Right lobe of liver (tissue), 6 donors: ENCODE data around the gene BASP1. TPM values are rescaled to one million over a fixed set of nuclear protein-coding genes. Genes with fewer than 3 reads are reported as not detected.
A peak's percentile ranks its signal among the peaks of the same experiment; 100 is the strongest.
"Not testable (repeated sequence)": the region's sequence is repeated elsewhere in the genome, so short reads cannot be mapped to it uniquely, and the experiment has no call there.

ENCODE experiments used
- ATAC-seq, 4 donors: fragments of 200-7000 bp; cut with Tn5 transposase; one replicate each; pipeline ENCODE4 v1.9.1; 2020; ENCODE audit warnings: mild to moderate bottlenecking in 4 of 4, moderate library complexity in 4 of 4
- DNase-seq, 3 donors: peaks; one replicate each; pipeline ENCODE4 v3.0.0-alpha.2; 2020
- H3K27ac ChIP-seq, 3 donors: fragments of 200-600 bp; one replicate each; pipeline ENCODE4 v1.8.0; 2022
- H3K27me3 ChIP-seq, 2 donors: fragments of 200-600 bp; one replicate each; pipeline ENCODE4 v1.8.0; 2022
- H3K36me3 ChIP-seq, 4 donors: fragments of 200-600 bp; sonication (generic) in 1 of 4; one replicate each; pipeline versions ENCODE4 v1.5.1 to v1.8.0; 2017 to 2022; ENCODE audit warnings: control low read depth in 1 of 4
- H3K4me1 ChIP-seq, 4 donors: fragments of 200-600 bp; sonication (generic) in 1 of 4; one replicate each; pipeline versions ENCODE4 v1.5.1 to v1.8.0; 2017 to 2022; ENCODE audit warnings: control low read depth in 1 of 4
- H3K4me3 ChIP-seq, 3 donors: fragments of 200-600 bp; one replicate each; pipeline ENCODE4 v1.8.0; 2022
- H3K9me3 ChIP-seq, 4 donors: fragments of 200-600 bp; sonication (generic) in 1 of 4; one replicate each; pipeline versions ENCODE4 v1.5.1 to v1.8.0; 2017 to 2022; ENCODE audit warnings: control low read depth in 1 of 4
- POLR2A ChIP-seq: fragments of 450-650 bp; IDR thresholded peaks from one replicate; pipeline ENCODE4 v1.6.1; 2017; ENCODE audit warnings: antibody characterized with exemption, mild to moderate bottlenecking
- WGBS: methylation state at CpG from one replicate; pipeline ENCODE4 v1.1.6; 2018; ENCODE audit warnings: low coverage, low lambda C conversion rate; ENCODE audit not compliant: insufficient coverage; ENCODE audit errors: missing lambda C conversion rate; 5-methylcytosine and 5-hydroxymethylcytosine counted together
- intact Hi-C, 2 donors: fragments of 100-400 bp; cut with DNase I; formaldehyde crosslinking; loops; one replicate each; pipeline versions ENCODE4 v1.11.2 to v1.14.1; 2022
- total RNA-seq, 6 experiments: library from RNA; depleted of rRNA in 2 of 6; stranded (reverse); fragments of >200 nt in 2 of 6; fragmentation: NEBNext Ultra II Directional in 3 of 6; extraction: Animal tissue kit (Norgen Biotek cat#: 25700) in 3 of 6; gene quantifications; one replicate each; pipeline versions ENCODE4 v1.1.0 to v1.2.4, GENCODE V29; 2016 to 2023
- TF ChIP-seq, protein P1 (sequence below), 4 donors: fragments of 200-600 bp in 3 of 4; fragments of 450-650 bp in 1 of 4; IDR thresholded peaks; one replicate each; pipeline versions ENCODE4 v1.5.1 to v1.8.0; 2016 to 2022; ENCODE audit warnings: antibody characterized with exemption in 4 of 4, mild to moderate bottlenecking in 2 of 4
- donor health status: DM: no; HTN: yes; CAD: no.
- donor health status: DM: no; HTN: no; CAD: no.
- donor health status: DM: no; HTN: no; CAD: no.
- donor health status: DM: no; HTN: yes; CAD: no.
- donor health status: DM: no; HTN: yes; CAD: no.

Gene BASP1
- total RNA-seq, 6 experiments from 2014 or later, result 2.6 to 11.2 (median 4.7) TPM

DNA sequence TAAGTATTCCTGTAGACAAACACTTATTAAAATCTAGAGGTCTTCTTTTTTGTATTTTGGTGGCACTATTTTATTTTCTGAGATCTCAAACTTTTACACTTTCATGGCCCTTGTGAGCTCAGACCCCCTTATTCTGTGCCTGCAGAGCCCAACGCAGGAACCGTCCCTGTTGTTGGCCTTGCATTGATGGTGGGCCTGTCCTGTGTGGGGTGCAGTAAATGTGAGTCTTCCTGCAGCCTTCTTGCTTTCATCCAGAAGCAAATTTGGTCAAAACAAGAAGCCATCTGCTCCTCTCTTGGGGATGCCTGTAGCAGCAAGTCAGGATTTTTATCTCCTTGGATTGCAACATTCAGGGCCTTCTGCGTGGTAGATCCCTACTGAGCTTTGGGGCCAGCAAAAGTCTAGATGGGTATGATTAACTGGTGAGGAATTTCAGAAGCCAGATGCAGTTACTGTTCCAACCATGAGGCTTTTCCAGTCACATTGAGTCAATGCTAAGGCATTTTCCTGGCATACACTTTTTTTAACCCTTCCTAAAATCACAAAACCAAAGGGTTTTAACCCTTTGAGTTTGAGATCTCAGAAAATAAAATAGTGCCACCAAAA is 31.7 kb downstream of the BASP1 start:
- H3K27ac ChIP-seq, result no peak overlapping the region
- WGBS, result 58% methylated on average over 2 of the region's 3 CpGs

DNA sequence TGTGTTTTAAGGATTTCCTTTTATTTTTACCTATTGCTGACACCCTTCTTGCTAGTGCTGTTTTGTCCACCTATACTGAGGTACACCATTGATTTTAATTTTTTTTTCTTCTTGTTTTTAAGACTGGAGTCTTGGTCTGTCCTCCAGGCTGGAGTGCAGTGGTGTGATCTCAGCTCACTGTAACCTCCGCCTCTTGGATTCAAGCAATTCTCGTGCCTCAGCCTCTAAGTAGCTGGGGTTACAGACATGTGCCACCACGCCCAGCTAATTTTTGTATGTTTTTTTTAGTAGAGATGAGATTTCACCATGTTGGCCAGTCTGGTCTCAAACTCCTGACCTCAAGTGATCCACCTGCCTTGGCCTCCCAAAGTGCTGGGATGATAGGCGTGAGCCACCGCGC is 32.4 kb downstream of the BASP1 start:
- H3K36me3 ChIP-seq, H3K4me1 ChIP-seq, H3K9me3 ChIP-seq, DNase-seq, ATAC-seq, intact Hi-C loops, H3K4me3 ChIP-seq, H3K27me3 ChIP-seq, H3K27ac ChIP-seq: not testable (repeated sequence)
- WGBS, result 61% methylated on average over 4 of the region's 6 CpGs

More for the DNA sequence above, 31.7 kb downstream of the BASP1 start:
- intact Hi-C loops, result no loop called here
- no peak overlapping the region for H3K4me3 ChIP-seq
- no peaks in the 10 kb centered on the region for H3K27me3 ChIP-seq
- no peaks in the 10 kb centered on the region for H3K36me3 ChIP-seq
- ATAC-seq (peak in 1 of 4 donors; percentile 18), DNase-seq (no peak)
- TF ChIP-seq POLR2A, result no peak
- TF ChIP-seq, protein P1, sequence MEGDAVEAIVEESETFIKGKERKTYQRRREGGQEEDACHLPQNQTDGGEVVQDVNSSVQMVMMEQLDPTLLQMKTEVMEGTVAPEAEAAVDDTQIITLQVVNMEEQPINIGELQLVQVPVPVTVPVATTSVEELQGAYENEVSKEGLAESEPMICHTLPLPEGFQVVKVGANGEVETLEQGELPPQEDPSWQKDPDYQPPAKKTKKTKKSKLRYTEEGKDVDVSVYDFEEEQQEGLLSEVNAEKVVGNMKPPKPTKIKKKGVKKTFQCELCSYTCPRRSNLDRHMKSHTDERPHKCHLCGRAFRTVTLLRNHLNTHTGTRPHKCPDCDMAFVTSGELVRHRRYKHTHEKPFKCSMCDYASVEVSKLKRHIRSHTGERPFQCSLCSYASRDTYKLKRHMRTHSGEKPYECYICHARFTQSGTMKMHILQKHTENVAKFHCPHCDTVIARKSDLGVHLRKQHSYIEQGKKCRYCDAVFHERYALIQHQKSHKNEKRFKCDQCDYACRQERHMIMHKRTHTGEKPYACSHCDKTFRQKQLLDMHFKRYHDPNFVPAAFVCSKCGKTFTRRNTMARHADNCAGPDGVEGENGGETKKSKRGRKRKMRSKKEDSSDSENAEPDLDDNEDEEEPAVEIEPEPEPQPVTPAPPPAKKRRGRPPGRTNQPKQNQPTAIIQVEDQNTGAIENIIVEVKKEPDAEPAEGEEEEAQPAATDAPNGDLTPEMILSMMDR (IDR thresholded peaks at IDR 0.05), result no peak
- H3K9me3 ChIP-seq, result no peaks in the 10 kb centered on the region
- H3K4me1 ChIP-seq, result no peaks in the 10 kb centered on the region

DNA sequence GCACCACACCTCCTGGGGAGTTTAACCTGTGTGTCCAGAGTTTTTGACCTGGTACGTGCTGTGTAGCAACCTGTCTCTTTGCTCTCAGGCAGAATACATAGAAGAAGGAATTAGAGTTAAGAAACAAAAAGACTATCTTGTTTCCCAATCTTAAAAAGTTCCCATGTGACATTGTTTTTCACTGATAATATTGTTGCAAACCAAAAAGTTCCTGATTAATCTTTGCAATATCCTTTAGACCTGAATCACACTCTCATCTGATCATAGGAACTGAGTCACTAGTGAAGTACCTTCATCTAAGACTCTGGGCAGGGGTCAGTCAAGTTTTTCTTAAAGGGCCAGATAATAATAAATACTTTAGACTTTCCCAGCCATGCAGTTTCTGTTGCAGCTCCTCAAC is 35.1 kb downstream of the BASP1 start:
- no peak overlapping the region for H3K27ac ChIP-seq
- ATAC-seq (no peak), DNase-seq (no peak)
- no peaks in the 10 kb centered on the region for H3K4me1 ChIP-seq
- no peaks in the 10 kb centered on the region for H3K36me3 ChIP-seq
- H3K27me3 ChIP-seq, result no peaks in the 10 kb centered on the region
- H3K4me3 ChIP-seq, result no peak overlapping the region
- intact Hi-C loops, result no loop called here
- TF ChIP-seq, protein P1 (IDR thresholded peaks at IDR 0.05), result no peak
- TF ChIP-seq POLR2A, result no peak
- 10% methylated on average over 1 of the region's 1 CpG for WGBS
- no peaks in the 10 kb centered on the region for H3K9me3 ChIP-seq

DNA sequence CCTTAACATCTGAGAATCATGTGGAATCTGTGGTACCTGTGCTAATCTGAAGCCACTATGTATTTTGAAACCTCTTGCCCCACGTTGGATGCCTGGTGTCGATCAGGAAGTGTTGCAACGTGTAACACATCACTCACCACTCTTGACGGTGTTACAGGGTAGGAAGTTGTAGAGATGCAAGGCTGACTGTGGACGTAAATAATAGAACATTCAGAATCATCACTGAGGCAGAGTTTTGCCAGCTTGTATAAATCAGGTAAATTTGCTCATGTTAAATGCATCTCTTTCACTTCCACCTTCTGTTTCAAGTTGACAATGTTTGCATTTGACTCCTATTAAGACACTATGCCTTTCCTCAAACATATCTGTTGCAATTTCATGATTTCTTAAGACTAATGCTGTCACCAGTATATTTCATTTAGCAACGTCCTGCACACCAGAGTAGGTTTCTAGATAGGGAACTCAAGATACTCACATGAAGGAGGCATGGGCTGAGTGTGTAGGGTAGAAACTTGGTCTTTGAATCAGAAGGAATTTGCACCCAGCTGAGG is 38.1 kb downstream of the BASP1 start:
- no peak overlapping the region for H3K4me3 ChIP-seq
- H3K4me1 ChIP-seq, result no peaks in the 10 kb centered on the region
- H3K36me3 ChIP-seq, result no peaks in the 10 kb centered on the region
- WGBS, result 8% methylated on average over 6 of the region's 6 CpGs
- H3K27ac ChIP-seq, result no peak overlapping the region
- peak; percentile 19 for TF ChIP-seq POLR2A
- TF ChIP-seq, protein P1 (IDR thresholded peaks at IDR 0.05), result no peak
- H3K27me3 ChIP-seq, result no peaks in the 10 kb centered on the region
- intact Hi-C loops, result no loop called here
- ATAC-seq (peak; percentile 47 to 68 (median 61)), DNase-seq (no peak)
- H3K9me3 ChIP-seq, result no peaks in the 10 kb centered on the region

DNA sequence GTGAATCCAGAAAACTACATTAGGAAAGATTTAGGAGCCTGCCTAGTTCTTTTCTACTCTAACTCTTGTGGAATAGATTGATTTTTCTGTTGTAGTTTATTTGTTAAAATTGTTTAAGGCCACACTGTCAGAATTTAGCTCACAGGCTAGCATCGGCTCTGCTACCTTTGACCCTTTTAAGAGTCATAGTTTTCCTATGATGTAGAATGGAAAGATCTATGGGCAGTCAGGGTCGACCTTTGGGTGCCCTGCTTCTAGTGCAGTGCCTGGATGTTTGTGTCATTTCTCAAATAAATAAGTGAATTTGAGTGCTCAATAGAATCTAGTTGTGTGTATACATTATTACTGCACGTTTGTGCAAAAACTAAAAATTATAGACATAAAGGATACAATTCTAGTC is 38.7 kb downstream of the BASP1 start:
- no peak for ATAC-seq
- TF ChIP-seq, protein P1 (IDR thresholded peaks at IDR 0.05), result no peak
- no peak for TF ChIP-seq POLR2A

More for the DNA sequence above, 38.7 kb downstream of the BASP1 start:
- no peak overlapping the region for H3K27ac ChIP-seq
- no peak for DNase-seq
- H3K4me1 ChIP-seq, result no peaks in the 10 kb centered on the region
- intact Hi-C loops, result no loop called here
- H3K9me3 ChIP-seq, result no peaks in the 10 kb centered on the region
- no peaks in the 10 kb centered on the region for H3K27me3 ChIP-seq
- WGBS, result 29% methylated on average over 3 of the region's 3 CpGs
- no peaks in the 10 kb centered on the region for H3K36me3 ChIP-seq
- H3K4me3 ChIP-seq, result no peak overlapping the region
